H1 (cell line): ENCODE results near the gene AGAP3. TPM values are rescaled to one million over a fixed set of nuclear protein-coding genes. Genes with fewer than 3 reads are reported as not detected.

Experiments
- polyA plus RNA-seq, 7 experiments: library from polyadenylated mRNA; depleted of rRNA in 3 of 7; stranded (reverse) in 5 of 7; unstranded in 2 of 7; fragments of >200 nt in 5 of 7; fragments of 200-250 nt in 2 of 7; gene quantifications; 1 replicate in 5 of 7; 2 replicates in 1 of 7; 4 replicates in 1 of 7; pipeline versions ENCODE4 v1.2.1 to v1.2.3, GENCODE V29; 2011 to 2013; ENCODE audit warnings: missing spikeins in 2 of 7, mixed read lengths in 2 of 7
- total RNA-seq: library from RNA; stranded (reverse); fragmentation: NEBNext Ultra II Directional; extraction: Animal tissue kit (Norgen Biotek cat#: 25700); gene quantifications from 2 replicates; pipeline ENCODE4 v1.2.1, GENCODE V29; 2021
- TF ChIP-seq, protein P1 (sequence below), 3 experiments: IDR thresholded peaks; 1 replicate in 2 of 3; 2 replicates in 1 of 3; pipeline versions ENCODE4 v1.5.1 to v1.6.1; 2011; ENCODE audit warnings: low read length in 3 of 3, mild to moderate bottlenecking in 3 of 3, inconsistent platforms in 2 of 3, low read depth in 1 of 3, moderate library complexity in 1 of 3; ENCODE audit not compliant: insufficient read depth in 1 of 3; ENCODE audit errors: control extremely low read depth in 1 of 3

Gene AGAP3
- total and polyA plus RNA-seq, 2 of the 8 experiments (the other 6 are each of a cell fraction or from before 2014, with no cell fraction given) = 66.4 to 120 TPM

GRCh38 chr7:151125846-151126481 is 39.7 kb downstream of the AGAP3 start (continued):
- TF ChIP-seq, protein P1, sequence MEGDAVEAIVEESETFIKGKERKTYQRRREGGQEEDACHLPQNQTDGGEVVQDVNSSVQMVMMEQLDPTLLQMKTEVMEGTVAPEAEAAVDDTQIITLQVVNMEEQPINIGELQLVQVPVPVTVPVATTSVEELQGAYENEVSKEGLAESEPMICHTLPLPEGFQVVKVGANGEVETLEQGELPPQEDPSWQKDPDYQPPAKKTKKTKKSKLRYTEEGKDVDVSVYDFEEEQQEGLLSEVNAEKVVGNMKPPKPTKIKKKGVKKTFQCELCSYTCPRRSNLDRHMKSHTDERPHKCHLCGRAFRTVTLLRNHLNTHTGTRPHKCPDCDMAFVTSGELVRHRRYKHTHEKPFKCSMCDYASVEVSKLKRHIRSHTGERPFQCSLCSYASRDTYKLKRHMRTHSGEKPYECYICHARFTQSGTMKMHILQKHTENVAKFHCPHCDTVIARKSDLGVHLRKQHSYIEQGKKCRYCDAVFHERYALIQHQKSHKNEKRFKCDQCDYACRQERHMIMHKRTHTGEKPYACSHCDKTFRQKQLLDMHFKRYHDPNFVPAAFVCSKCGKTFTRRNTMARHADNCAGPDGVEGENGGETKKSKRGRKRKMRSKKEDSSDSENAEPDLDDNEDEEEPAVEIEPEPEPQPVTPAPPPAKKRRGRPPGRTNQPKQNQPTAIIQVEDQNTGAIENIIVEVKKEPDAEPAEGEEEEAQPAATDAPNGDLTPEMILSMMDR (IDR thresholded peaks at IDR 0.05; ENCODE audit: control extremely low read depth in 1 of 3, insufficient read depth in 1 of 3, low read depth in 1 of 3, low read length in 3 of 3) = no peak
